H1 (cell line): ENCODE data around the gene MAOA. TPM values are rescaled to one million over a fixed set of nuclear protein-coding genes. Genes with fewer than 3 reads are reported as not detected.

Source experiments
- NANOG ChIP-seq: IDR thresholded peaks from 2 replicates; pipeline ENCODE4 v1.6.1; 2011; ENCODE audit warnings: low read length, low read depth, mild to moderate bottlenecking, inconsistent platforms; ENCODE audit not compliant: insufficient read depth, poor library complexity, severe bottlenecking
- POLR2A ChIP-seq, 2 experiments: IDR thresholded peaks; 1 replicate in 1 of 2; 2 replicates in 1 of 2; pipeline ENCODE4 v1.6.1; 2011; ENCODE audit warnings: low read depth in 2 of 2, low read length in 2 of 2, mild to moderate bottlenecking in 2 of 2; ENCODE audit errors: control extremely low read depth in 1 of 2
- SP2 ChIP-seq: IDR thresholded peaks from 2 replicates; pipeline ENCODE4 v1.6.1; 2012; ENCODE audit warnings: mild to moderate bottlenecking, low read length, inconsistent platforms
- polyA plus RNA-seq, 7 experiments: library from polyadenylated mRNA; depleted of rRNA in 3 of 7; stranded (reverse) in 5 of 7; unstranded in 2 of 7; fragments of >200 nt in 5 of 7; fragments of 200-250 nt in 2 of 7; gene quantifications; 1 replicate in 5 of 7; 2 replicates in 1 of 7; 4 replicates in 1 of 7; pipeline versions ENCODE4 v1.2.1 to v1.2.3, GENCODE V29; 2011 to 2013; ENCODE audit warnings: missing spikeins in 2 of 7, mixed read lengths in 2 of 7
- total RNA-seq: library from RNA; stranded (reverse); fragmentation: NEBNext Ultra II Directional; extraction: Animal tissue kit (Norgen Biotek cat#: 25700); gene quantifications from 2 replicates; pipeline ENCODE4 v1.2.1, GENCODE V29; 2021
- TF ChIP-seq, protein P1 (sequence below): fragments of 300-600 bp; sonication (generic); IDR thresholded peaks from 2 replicates; pipeline ENCODE4 v1.7.1; 2012; ENCODE audit warnings: low read length, moderate library complexity, mild to moderate bottlenecking, inconsistent platforms; ENCODE audit not compliant: insufficient replicate concordance
- TF ChIP-seq, protein P2 (sequence below): IDR thresholded peaks from 2 replicates; pipeline ENCODE4 v1.6.1; 2011; ENCODE audit warnings: low read length, improper control_type of control experiment

The MAOA gene
- total and polyA plus RNA-seq, 2 of the 8 experiments (the other 6 are each of a cell fraction or from before 2014, with no cell fraction given): 2.6 to 8.2 TPM

DNA sequence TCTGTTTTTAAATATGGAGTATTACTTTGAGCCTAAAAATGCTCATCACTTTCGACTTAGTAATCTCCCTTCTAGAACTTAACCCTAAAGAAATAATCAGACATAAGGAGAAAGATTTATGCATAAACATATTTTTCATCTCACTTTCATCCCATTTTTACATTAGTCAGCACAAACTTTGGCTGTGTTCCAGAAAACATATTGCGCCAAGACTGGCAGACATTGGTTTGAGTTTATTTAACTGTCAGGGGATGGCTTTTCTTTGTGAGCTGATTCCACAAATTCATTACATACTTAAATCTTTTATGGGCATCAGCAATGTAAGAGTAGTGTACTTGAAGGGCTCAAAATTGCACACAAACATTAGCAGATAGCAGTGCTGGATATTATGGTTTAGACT lies 23.7 kb downstream of the MAOA start (continued):
- TF ChIP-seq, protein P1, sequence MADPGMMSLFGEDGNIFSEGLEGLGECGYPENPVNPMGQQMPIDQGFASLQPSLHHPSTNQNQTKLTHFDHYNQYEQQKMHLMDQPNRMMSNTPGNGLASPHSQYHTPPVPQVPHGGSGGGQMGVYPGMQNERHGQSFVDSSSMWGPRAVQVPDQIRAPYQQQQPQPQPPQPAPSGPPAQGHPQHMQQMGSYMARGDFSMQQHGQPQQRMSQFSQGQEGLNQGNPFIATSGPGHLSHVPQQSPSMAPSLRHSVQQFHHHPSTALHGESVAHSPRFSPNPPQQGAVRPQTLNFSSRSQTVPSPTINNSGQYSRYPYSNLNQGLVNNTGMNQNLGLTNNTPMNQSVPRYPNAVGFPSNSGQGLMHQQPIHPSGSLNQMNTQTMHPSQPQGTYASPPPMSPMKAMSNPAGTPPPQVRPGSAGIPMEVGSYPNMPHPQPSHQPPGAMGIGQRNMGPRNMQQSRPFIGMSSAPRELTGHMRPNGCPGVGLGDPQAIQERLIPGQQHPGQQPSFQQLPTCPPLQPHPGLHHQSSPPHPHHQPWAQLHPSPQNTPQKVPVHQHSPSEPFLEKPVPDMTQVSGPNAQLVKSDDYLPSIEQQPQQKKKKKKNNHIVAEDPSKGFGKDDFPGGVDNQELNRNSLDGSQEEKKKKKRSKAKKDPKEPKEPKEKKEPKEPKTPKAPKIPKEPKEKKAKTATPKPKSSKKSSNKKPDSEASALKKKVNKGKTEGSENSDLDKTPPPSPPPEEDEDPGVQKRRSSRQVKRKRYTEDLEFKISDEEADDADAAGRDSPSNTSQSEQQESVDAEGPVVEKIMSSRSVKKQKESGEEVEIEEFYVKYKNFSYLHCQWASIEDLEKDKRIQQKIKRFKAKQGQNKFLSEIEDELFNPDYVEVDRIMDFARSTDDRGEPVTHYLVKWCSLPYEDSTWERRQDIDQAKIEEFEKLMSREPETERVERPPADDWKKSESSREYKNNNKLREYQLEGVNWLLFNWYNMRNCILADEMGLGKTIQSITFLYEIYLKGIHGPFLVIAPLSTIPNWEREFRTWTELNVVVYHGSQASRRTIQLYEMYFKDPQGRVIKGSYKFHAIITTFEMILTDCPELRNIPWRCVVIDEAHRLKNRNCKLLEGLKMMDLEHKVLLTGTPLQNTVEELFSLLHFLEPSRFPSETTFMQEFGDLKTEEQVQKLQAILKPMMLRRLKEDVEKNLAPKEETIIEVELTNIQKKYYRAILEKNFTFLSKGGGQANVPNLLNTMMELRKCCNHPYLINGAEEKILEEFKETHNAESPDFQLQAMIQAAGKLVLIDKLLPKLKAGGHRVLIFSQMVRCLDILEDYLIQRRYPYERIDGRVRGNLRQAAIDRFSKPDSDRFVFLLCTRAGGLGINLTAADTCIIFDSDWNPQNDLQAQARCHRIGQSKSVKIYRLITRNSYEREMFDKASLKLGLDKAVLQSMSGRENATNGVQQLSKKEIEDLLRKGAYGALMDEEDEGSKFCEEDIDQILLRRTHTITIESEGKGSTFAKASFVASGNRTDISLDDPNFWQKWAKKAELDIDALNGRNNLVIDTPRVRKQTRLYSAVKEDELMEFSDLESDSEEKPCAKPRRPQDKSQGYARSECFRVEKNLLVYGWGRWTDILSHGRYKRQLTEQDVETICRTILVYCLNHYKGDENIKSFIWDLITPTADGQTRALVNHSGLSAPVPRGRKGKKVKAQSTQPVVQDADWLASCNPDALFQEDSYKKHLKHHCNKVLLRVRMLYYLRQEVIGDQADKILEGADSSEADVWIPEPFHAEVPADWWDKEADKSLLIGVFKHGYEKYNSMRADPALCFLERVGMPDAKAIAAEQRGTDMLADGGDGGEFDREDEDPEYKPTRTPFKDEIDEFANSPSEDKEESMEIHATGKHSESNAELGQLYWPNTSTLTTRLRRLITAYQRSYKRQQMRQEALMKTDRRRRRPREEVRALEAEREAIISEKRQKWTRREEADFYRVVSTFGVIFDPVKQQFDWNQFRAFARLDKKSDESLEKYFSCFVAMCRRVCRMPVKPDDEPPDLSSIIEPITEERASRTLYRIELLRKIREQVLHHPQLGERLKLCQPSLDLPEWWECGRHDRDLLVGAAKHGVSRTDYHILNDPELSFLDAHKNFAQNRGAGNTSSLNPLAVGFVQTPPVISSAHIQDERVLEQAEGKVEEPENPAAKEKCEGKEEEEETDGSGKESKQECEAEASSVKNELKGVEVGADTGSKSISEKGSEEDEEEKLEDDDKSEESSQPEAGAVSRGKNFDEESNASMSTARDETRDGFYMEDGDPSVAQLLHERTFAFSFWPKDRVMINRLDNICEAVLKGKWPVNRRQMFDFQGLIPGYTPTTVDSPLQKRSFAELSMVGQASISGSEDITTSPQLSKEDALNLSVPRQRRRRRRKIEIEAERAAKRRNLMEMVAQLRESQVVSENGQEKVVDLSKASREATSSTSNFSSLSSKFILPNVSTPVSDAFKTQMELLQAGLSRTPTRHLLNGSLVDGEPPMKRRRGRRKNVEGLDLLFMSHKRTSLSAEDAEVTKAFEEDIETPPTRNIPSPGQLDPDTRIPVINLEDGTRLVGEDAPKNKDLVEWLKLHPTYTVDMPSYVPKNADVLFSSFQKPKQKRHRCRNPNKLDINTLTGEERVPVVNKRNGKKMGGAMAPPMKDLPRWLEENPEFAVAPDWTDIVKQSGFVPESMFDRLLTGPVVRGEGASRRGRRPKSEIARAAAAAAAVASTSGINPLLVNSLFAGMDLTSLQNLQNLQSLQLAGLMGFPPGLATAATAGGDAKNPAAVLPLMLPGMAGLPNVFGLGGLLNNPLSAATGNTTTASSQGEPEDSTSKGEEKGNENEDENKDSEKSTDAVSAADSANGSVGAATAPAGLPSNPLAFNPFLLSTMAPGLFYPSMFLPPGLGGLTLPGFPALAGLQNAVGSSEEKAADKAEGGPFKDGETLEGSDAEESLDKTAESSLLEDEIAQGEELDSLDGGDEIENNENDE: no peak
- TF ChIP-seq SP2: no peak
- no peak for TF ChIP-seq POLR2A (IDR thresholded peaks at IDR 0.05; ENCODE audit: control extremely low read depth in 1 of 2, low read depth in 2 of 2, low read length in 2 of 2)
- TF ChIP-seq, protein P2, sequence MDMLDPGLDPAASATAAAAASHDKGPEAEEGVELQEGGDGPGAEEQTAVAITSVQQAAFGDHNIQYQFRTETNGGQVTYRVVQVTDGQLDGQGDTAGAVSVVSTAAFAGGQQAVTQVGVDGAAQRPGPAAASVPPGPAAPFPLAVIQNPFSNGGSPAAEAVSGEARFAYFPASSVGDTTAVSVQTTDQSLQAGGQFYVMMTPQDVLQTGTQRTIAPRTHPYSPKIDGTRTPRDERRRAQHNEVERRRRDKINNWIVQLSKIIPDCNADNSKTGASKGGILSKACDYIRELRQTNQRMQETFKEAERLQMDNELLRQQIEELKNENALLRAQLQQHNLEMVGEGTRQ: no peak
- TF ChIP-seq NANOG: no peak
